HepG2 (cell line): ENCODE measurements around the gene NGRN. TPM values are rescaled to one million over a fixed set of nuclear protein-coding genes. Genes with fewer than 3 reads are reported as not detected.

Source experiments
- CAMTA2 ChIP-seq: sonication (generic); formaldehyde crosslinking; IDR thresholded peaks from 2 replicates; pipeline ENCODE4 v1.4.0; 2020; ENCODE audit warnings: mild to moderate bottlenecking, missing genetic modification reagents, borderline replicate concordance
- EED ChIP-seq: sonication (generic); formaldehyde crosslinking; IDR thresholded peaks from 2 replicates; pipeline ENCODE4 v1.5.0; 2020; ENCODE audit warnings: mild to moderate bottlenecking, missing genetic modification reagents
- ESRRA ChIP-seq: sonication (generic); formaldehyde crosslinking; IDR thresholded peaks from 2 replicates; pipeline ENCODE4 v1.5.1; 2020; ENCODE audit warnings: mild to moderate bottlenecking, low read depth, missing genetic modification reagents
- EZH2 ChIP-seq: conservative IDR thresholded peaks from 2 replicates; pipeline ENCODE4 v1.6.1; 2012; ENCODE audit warnings: mild to moderate bottlenecking, low read depth, low read length, moderate library complexity
- MTERF4 ChIP-seq: sonication (generic); formaldehyde crosslinking; IDR thresholded peaks from 2 replicates; pipeline ENCODE4 v1.8.0; 2023; ENCODE audit warnings: mild to moderate bottlenecking, missing genetic modification reagents
- MYC ChIP-seq: sonication (generic); formaldehyde crosslinking; IDR thresholded peaks from 2 replicates; pipeline ENCODE4 v1.9.0; 2021; ENCODE audit warnings: missing genetic modification reagents, borderline replicate concordance
- NCOR1 ChIP-seq: fragments of 200-600 bp; sonication (generic); IDR thresholded peaks from 2 replicates; pipeline ENCODE4 v1.7.0; 2017; ENCODE audit warnings: antibody characterized with exemption, low read length, borderline replicate concordance
- PHF5A ChIP-seq: IDR thresholded peaks from one replicate; pipeline ENCODE4 v1.6.1; 2018; ENCODE audit warnings: low read depth, missing genetic modification reagents; ENCODE audit not compliant: unreplicated experiment
- POLR2AphosphoS2 ChIP-seq: IDR thresholded peaks from 2 replicates; pipeline ENCODE4 v1.6.1; 2011; ENCODE audit warnings: low read depth, low read length, improper control_type of control experiment
- RARG ChIP-seq: sonication (generic); formaldehyde crosslinking; IDR thresholded peaks from 2 replicates; pipeline ENCODE4 v1.4.0; 2020; ENCODE audit warnings: low read depth, mild to moderate bottlenecking, missing genetic modification reagents
- SUZ12 ChIP-seq: fragments of 150-350 bp; IDR thresholded peaks from 2 replicates; pipeline ENCODE4 v1.6.1; 2014; ENCODE audit warnings: low read depth, low read length
- TBX2 ChIP-seq: sonication (generic); formaldehyde crosslinking; IDR thresholded peaks from 2 replicates; pipeline ENCODE4 v1.5.0; 2020; ENCODE audit warnings: missing genetic modification reagents, mild to moderate bottlenecking, borderline replicate concordance
- TEAD2 ChIP-seq: sonication (generic); formaldehyde crosslinking; IDR thresholded peaks from 2 replicates; pipeline ENCODE4 v1.9.0; 2021; ENCODE audit warnings: missing genetic modification reagents
- TOPORS ChIP-seq: sonication (generic); formaldehyde crosslinking; IDR thresholded peaks from 2 replicates; pipeline ENCODE4 v1.8.0; 2023; ENCODE audit warnings: mild to moderate bottlenecking, missing genetic modification reagents
- U2AF1 ChIP-seq: fragments of 200-400 bp; formaldehyde crosslinking; optimal IDR thresholded peaks from 2 replicates; pipeline ENCODE3; 2017; ENCODE audit warnings: mild to moderate bottlenecking, low read depth, low read length
- ZC3H13 ChIP-seq: sonication (generic); formaldehyde crosslinking; IDR thresholded peaks from 2 replicates; pipeline ENCODE4 v1.8.1; 2023; ENCODE audit warnings: mild to moderate bottlenecking, missing genetic modification reagents, moderate library complexity
- ZFP62 ChIP-seq: sonication (generic); formaldehyde crosslinking; IDR thresholded peaks from 2 replicates; pipeline ENCODE4 v1.4.0; 2020; ENCODE audit warnings: missing genetic modification reagents
- ZNF20 ChIP-seq: sonication (generic); formaldehyde crosslinking; IDR thresholded peaks from 2 replicates; pipeline ENCODE4 v1.4.0; 2020; ENCODE audit warnings: mild to moderate bottlenecking, moderate library complexity, missing genetic modification reagents
- ZNF33B ChIP-seq: sonication (generic); formaldehyde crosslinking; IDR thresholded peaks from 2 replicates; pipeline ENCODE4 v1.5.1; 2020; ENCODE audit warnings: mild to moderate bottlenecking, missing genetic modification reagents
- ZNF432 ChIP-seq: sonication (generic); formaldehyde crosslinking; IDR thresholded peaks from 2 replicates; pipeline ENCODE4 v1.5.0; 2020; ENCODE audit warnings: missing genetic modification reagents, mild to moderate bottlenecking, borderline replicate concordance
- ZNF496 ChIP-seq: sonication (generic); formaldehyde crosslinking; IDR thresholded peaks from 2 replicates; pipeline ENCODE4 v1.8.1; 2023; ENCODE audit warnings: mild to moderate bottlenecking, moderate library complexity, missing genetic modification reagents; ENCODE audit not compliant: insufficient replicate concordance
- ZNF629 ChIP-seq: sonication (generic); formaldehyde crosslinking; conservative IDR thresholded peaks from 2 replicates; pipeline ENCODE4 v1.5.0; 2020; ENCODE audit warnings: missing genetic modification reagents
- ZNF704 ChIP-seq: sonication (generic); formaldehyde crosslinking; IDR thresholded peaks from 2 replicates; pipeline ENCODE4 v1.8.1; 2023; ENCODE audit warnings: mild to moderate bottlenecking, inconsistent platforms, moderate library complexity, missing genetic modification reagents, borderline replicate concordance
- ZNF781 ChIP-seq: sonication (generic); formaldehyde crosslinking; IDR thresholded peaks from 2 replicates; pipeline ENCODE4 v1.5.1; 2020; ENCODE audit warnings: borderline replicate concordance, mild to moderate bottlenecking, missing genetic modification reagents; ENCODE audit errors: not compliant biosample characterization
- ZZZ3 ChIP-seq: sonication (generic); formaldehyde crosslinking; IDR thresholded peaks from 2 replicates; pipeline ENCODE4 v1.4.0; 2020; ENCODE audit warnings: missing genetic modification reagents, mild to moderate bottlenecking, borderline replicate concordance
- polyA plus RNA-seq, 8 experiments: library from polyadenylated mRNA; depleted of rRNA in 3 of 8; stranded (reverse) in 7 of 8; unstranded in 1 of 8; fragments of >200 nt; fragmentation: Illumina TruSeq in 4 of 8; extraction: Trizol in 4 of 8; gene quantifications; 2 replicates each; pipeline versions ENCODE4 v1.2.1 to v1.2.3, GENCODE V29; 2011 to 2016; ENCODE audit warnings: low read depth in 4 of 8, missing spikeins in 1 of 8, mixed read lengths in 1 of 8; ENCODE audit not compliant: insufficient read depth in 1 of 8
- total RNA-seq, 5 experiments: library from RNA; depleted of rRNA; stranded (reverse); fragments of >200 nt; fragmentation: Illumina TruSeq; extraction: Trizol; gene quantifications; 2 replicates each; pipeline ENCODE4 v1.2.3, GENCODE V29; 2016; ENCODE audit warnings: low read depth in 1 of 5
- TF ChIP-seq, protein P1 (sequence below): sonication (generic); formaldehyde crosslinking; IDR thresholded peaks from 2 replicates; pipeline ENCODE4 v1.5.0; 2020; ENCODE audit warnings: missing genetic modification reagents

Gene NGRN
- total and polyA plus RNA-seq, 2 of the 13 experiments (the other 11 are each of a cell fraction or from before 2014, with no cell fraction given): 39.8 to 63.7 TPM

- TF ChIP-seq ZC3H13: no peak
- no peak for TF ChIP-seq ZNF432 (CRISPR knock-in tag)
- no peak for TF ChIP-seq NCOR1
- TF ChIP-seq ZNF704 (CRISPR knock-in tag): no peak
- TF ChIP-seq ZNF629: no peak
- no peak for TF ChIP-seq EZH2
- no peak for TF ChIP-seq RARG (CRISPR knock-in tag)
- TF ChIP-seq TBX2 (CRISPR knock-in tag): peak; percentile 46
- TF ChIP-seq POLR2AphosphoS2: no peak
- TF ChIP-seq MTERF4 (CRISPR knock-in tag): no peak
- 0 out of 2 replicates have a peak, but pooled peaks have one; percentile 49 for TF ChIP-seq TOPORS (CRISPR knock-in tag)
- no peak for TF ChIP-seq CAMTA2 (CRISPR knock-in tag)
- no peak for TF ChIP-seq ZNF496 (CRISPR knock-in tag)
- TF ChIP-seq ZZZ3: no peak
- TF ChIP-seq EED (CRISPR knock-in tag): no peak
- TF ChIP-seq, protein P1, sequence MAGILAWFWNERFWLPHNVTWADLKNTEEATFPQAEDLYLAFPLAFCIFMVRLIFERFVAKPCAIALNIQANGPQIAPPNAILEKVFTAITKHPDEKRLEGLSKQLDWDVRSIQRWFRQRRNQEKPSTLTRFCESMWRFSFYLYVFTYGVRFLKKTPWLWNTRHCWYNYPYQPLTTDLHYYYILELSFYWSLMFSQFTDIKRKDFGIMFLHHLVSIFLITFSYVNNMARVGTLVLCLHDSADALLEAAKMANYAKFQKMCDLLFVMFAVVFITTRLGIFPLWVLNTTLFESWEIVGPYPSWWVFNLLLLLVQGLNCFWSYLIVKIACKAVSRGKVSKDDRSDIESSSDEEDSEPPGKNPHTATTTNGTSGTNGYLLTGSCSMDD (CRISPR knock-in tag): no peak
- no peak for TF ChIP-seq ZNF20 (CRISPR knock-in tag)
- TF ChIP-seq MYC (CRISPR knock-in tag): peak; percentile 14; the same call in 1 of the 2 replicates
- no peak for TF ChIP-seq PHF5A (CRISPR knock-in tag)
- TF ChIP-seq ZNF781 (CRISPR knock-in tag): peak; percentile 29
- TF ChIP-seq ZNF33B (CRISPR knock-in tag): no peak; the same call in 1 of the 2 replicates
- no peak for TF ChIP-seq ESRRA (CRISPR knock-in tag)
- no peak for TF ChIP-seq TEAD2 (CRISPR knock-in tag)
- TF ChIP-seq ZFP62 (CRISPR knock-in tag): no peak
- TF ChIP-seq SUZ12: no peak
- TF ChIP-seq U2AF1: no peak
Measured at GRCh38 chr15:90249203-90249863, 16.1 kb upstream of the NGRN start, which contains the start of gene TTLL13 (continued).
